ENCODE measurements around the gene PI4KA.
"Not testable (repeated sequence)": the region's sequence is repeated elsewhere in the genome, so short reads cannot be mapped to it uniquely, and the experiment has no call there.

PI4KA gene

DNA sequence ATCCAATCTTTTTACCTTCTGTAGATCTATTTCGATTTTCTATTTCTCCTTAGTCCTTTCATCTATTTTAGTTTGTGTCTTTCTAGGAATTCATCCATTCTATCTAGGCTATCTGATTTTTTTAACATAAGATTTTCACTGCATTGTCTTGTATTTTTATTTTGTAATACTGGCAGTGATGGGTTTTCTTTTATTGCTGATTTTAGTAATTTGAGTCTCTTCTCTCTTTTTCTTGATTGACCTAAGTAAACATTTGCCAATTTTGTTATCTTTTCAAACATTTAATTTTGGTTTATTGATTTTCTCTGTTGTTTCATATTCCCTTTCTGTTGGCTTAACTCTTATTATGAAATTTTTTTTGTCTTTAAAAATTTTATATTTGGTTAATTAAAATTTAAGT is 192.1 kb downstream of the PI4KA start:
- DNase-seq (ENCODE audit: low read depth in 2 of 2) = no peak

DNA sequence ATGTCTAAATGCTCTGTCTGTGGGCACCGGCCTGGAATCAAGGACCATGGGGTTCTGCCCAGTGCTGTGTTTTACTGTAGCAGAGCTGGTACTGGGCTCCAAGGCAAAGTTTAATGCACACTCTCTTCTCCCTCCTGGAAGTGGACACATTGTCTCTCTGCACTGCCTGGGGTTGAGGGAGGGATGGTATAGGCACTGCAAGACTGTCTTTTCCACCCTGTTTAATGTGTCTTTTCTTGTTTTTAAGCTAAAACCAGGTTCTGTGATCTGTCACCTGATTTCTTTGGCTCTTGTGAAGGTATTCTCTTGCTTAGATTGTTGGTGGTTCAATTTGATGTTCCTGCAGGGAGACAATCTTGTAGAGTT is 194.0 kb downstream of the PI4KA start:
- no peak for DNase-seq (ENCODE audit: low read depth in 2 of 2)

DNA sequence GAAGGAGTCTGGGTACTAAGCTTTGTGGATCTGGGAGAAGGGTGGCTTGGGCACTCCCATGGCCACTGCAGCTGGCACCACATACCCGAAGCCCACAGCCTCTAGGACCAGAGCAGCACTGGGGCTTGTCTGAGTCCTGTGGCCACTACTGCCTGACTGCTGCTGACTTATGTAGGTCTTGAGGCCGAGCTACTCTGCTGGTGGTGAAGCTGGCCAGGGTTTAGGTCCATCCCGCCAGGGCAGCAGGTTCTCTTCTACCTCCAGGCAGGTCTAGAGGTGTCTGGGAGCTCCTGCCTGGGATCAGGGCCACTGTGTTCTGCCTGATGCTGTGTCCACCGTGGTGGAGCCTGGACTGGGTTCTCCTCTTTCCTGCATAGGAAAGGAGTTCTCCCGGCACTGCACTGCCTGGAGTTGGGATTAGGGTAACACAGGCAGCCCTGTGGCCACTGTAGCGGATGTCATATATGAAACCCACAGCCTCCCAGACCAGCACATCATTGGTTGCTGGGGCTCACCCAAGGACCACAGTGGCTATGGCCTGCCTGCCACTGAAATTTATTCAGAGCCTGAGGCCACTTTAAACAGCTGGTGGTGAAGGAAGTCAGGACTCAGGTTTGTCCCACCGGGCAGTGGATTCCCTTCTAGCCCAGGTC is 194.5 kb downstream of the PI4KA start:
- no peak for DNase-seq (ENCODE audit: low read depth in 2 of 2)

DNA sequence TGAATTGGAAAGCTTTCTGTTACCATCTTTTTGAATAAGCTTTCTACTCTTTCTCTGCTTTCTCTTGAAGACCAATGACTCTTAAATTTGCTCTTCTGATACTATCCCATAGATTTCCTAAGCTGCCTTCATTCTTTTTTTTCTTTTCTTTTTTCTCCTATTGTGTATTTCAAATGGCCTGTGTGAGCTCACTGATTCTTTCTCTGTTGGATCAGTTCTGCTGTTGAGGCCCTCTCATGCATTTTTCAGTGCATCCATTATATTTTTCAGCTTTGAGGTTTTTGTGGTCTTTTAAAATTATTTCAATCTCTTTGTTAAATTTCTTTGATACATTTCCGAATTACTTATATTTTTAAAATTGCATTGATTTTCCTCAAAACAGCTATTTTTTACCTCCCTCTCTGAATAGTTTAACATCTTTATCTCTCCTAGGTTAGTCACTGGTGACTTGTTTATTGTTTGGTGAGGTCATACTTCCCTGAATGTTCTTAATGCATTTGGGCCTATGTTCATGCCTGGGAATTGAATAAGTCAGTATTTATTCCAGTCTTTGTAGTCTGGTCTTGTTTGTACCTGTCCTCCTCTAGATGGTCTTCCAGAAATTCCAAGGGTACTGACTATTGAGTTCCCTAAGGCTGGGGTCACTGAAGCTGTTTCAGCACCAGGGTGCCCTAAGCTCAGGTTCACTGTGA is 195.3 kb downstream of the PI4KA start:
- DNase-seq (ENCODE audit: low read depth in 2 of 2) = no peak

DNA sequence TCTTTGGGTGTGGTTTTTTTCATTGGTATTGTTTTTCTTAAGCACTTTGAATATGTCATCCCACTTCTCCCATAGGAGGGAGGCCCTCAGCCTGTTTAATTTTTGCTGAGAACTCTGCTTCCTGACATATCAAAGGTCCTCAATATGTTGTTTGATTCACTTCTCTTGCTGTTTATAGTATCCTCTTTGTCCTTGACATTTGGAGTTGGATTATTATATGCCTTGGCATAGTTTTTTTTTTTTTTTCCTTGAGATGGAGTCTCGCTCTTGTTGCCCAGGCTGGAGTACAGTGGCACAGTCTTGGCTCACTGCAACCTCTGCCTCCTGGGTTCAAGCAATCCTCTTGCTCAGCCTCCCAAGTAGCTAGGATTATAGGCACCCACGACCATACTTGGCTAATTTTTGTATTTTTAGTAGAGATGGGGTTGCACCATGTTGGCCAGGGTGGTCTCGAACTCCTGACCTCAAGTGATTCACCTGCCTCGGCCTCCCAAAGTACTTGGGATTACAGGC is 196.0 kb downstream of the PI4KA start:
- not testable (repeated sequence) for DNase-seq (ENCODE audit: low read depth in 2 of 2)

DNA sequence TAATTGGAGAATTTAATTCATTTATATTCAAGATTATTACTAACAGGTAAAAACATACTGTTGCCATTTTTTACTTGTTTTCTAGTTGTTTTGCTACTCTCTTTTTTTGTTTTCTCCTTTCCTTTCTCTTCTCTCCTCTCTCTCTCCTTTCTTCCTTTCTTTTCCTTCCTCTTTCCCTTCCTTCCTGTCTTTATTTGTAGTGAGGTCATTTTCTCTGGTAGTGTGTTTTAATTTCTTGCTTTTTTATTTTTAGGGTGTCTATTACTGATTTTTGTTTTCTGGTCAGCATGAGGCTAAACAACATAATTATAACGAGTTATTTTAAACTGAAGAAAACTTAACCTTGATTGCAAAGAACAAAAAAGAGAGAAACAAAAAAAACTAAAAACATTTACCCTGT is 197.1 kb downstream of the PI4KA start:
- no peak for DNase-seq (ENCODE audit: low read depth in 2 of 2)

DNA sequence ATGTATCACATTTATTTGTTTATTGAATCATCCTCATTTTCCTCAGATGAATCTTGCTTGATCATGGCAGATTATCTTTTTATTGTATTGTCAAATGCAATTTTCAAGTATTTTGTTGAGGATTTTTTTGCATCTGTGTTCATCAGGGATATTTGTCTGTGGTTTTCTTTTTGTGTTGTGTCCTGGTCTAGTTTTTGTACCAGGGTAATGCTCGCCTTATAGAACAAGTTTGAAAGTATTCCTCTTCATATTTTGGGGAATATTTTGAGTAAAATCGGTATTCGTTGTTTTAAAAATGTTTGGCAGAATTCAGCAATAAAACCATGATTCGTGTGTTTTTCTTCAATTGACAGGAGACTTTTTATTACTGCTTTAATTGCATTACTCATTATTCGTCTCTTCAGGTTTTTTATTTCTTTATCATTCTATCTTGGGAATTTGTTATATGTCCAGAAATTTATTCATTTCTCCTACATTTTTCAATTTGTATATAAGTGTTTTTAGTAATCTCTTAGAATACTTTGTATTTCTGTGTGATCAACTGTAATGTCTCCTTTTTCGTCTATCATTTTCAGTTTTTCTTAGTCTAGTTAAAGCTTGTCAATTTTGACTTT is 198.1 kb downstream of the PI4KA start:
- DNase-seq (ENCODE audit: low read depth in 2 of 2) = no peak

DNA sequence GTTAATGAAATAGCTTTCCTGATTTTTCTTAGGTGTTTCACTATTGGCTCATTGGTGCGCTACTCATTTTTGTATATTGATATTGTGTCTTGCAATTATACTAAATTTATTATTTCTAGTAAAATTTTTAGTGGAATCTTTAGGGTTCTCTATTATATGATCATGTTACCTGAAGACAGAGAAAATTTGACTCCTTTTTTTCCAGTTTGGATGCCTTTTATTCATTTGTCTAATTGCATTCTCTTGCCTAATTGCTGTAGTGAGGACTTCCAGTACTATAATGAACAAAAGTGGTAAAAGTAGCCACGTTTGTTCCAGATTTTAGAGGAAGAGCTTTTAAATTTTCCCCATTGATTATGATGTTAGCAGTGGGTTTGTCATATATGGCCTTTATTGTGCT is 198.7 kb downstream of the PI4KA start:
- DNase-seq (ENCODE audit: low read depth in 2 of 2) = no peak

DNA sequence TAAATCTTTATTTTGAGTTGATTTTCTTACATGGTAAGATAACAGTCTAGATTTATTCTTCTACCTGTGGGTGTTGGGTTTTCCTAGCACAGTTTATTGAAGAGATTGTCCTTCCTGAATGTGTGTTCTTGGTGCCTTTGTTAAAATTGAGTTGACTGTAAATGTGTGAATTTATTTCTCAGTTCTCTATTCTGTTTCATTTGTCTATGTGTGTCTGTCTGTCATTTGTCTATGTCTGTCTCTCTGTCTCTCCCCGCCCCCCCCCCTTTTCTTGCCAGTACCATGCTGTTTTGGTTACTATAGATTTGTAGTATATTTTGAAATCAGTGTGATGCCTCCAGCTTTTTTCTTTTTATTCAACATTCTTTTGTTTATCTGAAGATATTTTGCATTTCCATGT is 199.4 kb downstream of the PI4KA start:
- DNase-seq (ENCODE audit: low read depth in 2 of 2) = no peak

DNA sequence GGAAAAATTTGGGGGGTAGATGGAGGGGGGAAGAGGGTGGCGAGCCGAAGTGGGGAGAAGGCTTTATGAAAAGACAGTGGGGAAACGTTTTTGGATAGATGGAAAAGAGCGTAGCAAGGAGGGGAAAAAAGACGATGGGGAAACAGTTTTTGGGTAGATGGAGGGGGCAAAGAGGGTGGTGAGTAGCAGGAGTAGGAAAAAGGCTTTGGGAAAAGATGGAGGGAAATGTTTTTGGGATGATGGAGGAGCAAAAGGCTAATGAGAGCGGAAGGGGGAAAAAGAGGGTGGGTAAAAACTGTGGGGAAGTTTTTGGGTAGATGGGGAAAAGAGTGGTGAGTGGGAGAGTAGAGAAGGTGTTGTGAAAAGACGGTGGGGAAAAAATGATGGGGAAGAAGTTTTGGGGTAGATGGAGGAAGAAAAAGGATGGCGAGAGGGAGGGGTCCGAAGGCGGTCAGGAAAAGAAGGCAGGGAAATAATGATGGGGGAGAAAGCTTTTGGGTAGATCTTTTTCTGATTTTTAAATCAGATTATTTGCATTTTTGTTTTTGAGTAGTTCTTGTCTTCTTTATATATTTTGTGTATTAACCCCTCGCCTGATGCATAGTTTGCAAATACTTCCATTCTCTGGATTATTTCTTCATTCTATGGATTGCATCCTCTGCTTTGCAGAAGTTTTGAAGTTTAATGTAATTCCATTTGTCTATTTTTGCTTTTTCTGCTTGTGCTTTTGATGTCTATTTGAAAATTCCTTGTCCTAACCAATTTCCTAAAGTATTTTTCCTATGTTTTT is 200.0 kb downstream of the PI4KA start:
- DNase-seq (ENCODE audit: low read depth in 2 of 2) = no peak

DNA sequence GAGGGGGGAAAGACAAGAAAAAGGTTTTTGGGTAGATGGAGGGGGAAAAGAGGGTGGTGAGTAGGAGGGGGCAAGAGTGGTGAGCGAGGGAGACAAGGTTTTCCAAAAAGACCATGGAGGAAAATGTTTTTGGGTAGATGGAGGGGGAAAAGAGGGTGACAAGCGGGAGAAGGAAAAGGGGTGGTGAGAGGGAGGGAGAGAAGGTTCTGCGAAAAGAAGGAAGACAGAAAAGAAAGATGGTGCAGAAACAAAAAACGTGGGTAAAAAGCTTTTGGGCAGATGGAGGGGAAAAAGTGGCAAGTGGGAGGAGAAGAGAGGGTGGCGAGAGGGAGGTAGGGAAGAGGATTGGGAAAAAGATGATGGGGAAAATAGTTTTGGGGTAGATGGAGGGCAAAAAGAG is 200.6 kb downstream of the PI4KA start:
- DNase-seq (ENCODE audit: low read depth in 2 of 2) = no peak
